ENCODE results near the gene RNF144B. TPM values are rescaled to one million over a fixed set of nuclear protein-coding genes. Genes with fewer than 3 reads are reported as not detected.

RNF144B gene
- total and polyA plus RNA-seq, 2 of the 8 experiments (the other 6 are each of a cell fraction or from before 2014, with no cell fraction given), result 1.8 to 11.2 TPM

DNA sequence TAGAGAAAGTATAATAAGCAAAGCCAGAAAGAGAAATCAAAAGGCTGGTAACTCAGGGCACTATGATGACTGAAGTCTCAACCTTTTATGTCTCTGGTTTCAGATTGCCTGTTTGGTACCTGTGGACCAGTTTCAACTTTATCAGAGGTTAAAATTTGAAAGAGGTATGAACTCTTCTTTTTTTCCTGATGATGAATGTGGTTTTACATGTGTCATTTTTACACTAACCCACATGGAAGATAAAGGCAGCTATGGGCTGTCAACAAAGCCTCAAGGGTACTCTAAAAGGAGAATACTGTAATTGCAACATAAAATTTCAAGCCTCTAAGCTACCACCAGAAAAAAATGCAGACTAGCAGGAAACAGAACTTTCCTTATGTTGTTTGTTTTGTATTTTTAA lies 52.4 kb downstream of the RNF144B start:
- H3K79me2 ChIP-seq (ENCODE audit: control insufficient read depth in 1 of 2, insufficient read depth in 2 of 2, low read length in 2 of 2), result no peaks in the 10 kb centered on the region
- no peak overlapping the region for H3K27ac ChIP-seq (ENCODE audit: low read depth, low read length)
- no peak overlapping the region for H3K4me2 ChIP-seq (ENCODE audit: insufficient read depth in 1 of 2, low read depth in 2 of 2, low read length in 2 of 2)
- no peaks in the 10 kb centered on the region for H4K20me1 ChIP-seq (replicated peaks in 1 of 2; ENCODE audit: control insufficient read depth in 1 of 2, insufficient read depth in 2 of 2, low read length in 2 of 2)
- no peaks in the 10 kb centered on the region for H3K23me2 ChIP-seq (ENCODE audit: low read depth, low read length)
- no peak overlapping the region for H3K56ac ChIP-seq (replicated peaks; ENCODE audit: insufficient read length, low read depth, low read length)
- no peak overlapping the region for H2BK20ac ChIP-seq (ENCODE audit: low read length)
- H3K9me3 ChIP-seq (ENCODE audit: insufficient read depth in 2 of 2, low read depth in 1 of 2, low read length in 1 of 2), result no peaks in the 10 kb centered on the region
- H2BK120ac ChIP-seq (replicated peaks; ENCODE audit: low read depth, low read length), result no peak overlapping the region
- no peak overlapping the region for H3K9ac ChIP-seq (replicated peaks in 1 of 4; ENCODE audit: extremely low read depth in 1 of 4, low read depth in 3 of 4, low read length in 3 of 4)
- no peak overlapping the region for H2AFZ ChIP-seq (ENCODE audit: low read length)
- no peaks in the 10 kb centered on the region for H3K79me1 ChIP-seq (ENCODE audit: low read depth, low read length)
- H2BK12ac ChIP-seq (ENCODE audit: low read depth, low read length), result no peak overlapping the region
- ChIA-PET CTCF (ENCODE audit: partially characterized antibody) (no interaction called here), POLR2A (ENCODE audit: partially characterized antibody) (no interaction called here)
- no peak overlapping the region for H3K4me3 ChIP-seq (ENCODE audit: extremely low read depth in 1 of 4, insufficient read depth in 2 of 4, low read depth in 3 of 4, low read length in 4 of 4)
- no peak overlapping the region for H3K18ac ChIP-seq (ENCODE audit: extremely low read depth, low read length)
- H2AK5ac ChIP-seq (ENCODE audit: low read depth, low read length), result no peak overlapping the region
- no peak overlapping the region for H4K91ac ChIP-seq (replicated peaks; ENCODE audit: insufficient read length, low read length)
- H3K23ac ChIP-seq (ENCODE audit: insufficient read length), result no peak overlapping the region
- TF ChIP-seq TBP (IDR thresholded peaks at IDR 0.05; ENCODE audit: low read depth, low read length), result no peak
- TF ChIP-seq TAF1 (IDR thresholded peaks at IDR 0.05; ENCODE audit: low read depth, low read length), result no peak
- TF ChIP-seq KDM1A (IDR thresholded peaks at IDR 0.05; ENCODE audit: borderline replicate concordance, low read length), result no peak
- no peak for TF ChIP-seq BCL11A (IDR thresholded peaks at IDR 0.05; ENCODE audit: low read depth in 2 of 2, low read length in 2 of 2)
- TF ChIP-seq TCF12 (IDR thresholded peaks at IDR 0.05; ENCODE audit: low read depth, low read length), result no peak
- H4K5ac ChIP-seq (ENCODE audit: insufficient read length, low read depth, low read length), result no peak overlapping the region
- FAIRE-seq (no peak), DNase-seq (ENCODE audit: low read depth in 1 of 2, low spot score in 2 of 2) (no peak)
- H3K4me1 ChIP-seq (replicated peaks in 1 of 4; ENCODE audit: control insufficient read depth in 3 of 4, insufficient read depth in 4 of 4, low read length in 3 of 4), result peaks cover 0 to 3% (median 0%) of the 10 kb centered on the region in 4 experiments; a peak in 1 of 7 replicates
- H3K36me3 ChIP-seq (ENCODE audit: control insufficient read depth in 2 of 4, insufficient read depth in 4 of 4, low read length in 3 of 4), result no peaks in the 10 kb centered on the region
- H4K8ac ChIP-seq (ENCODE audit: extremely low read depth, insufficient read depth, low read length), result no peak overlapping the region
- no peaks in the 10 kb centered on the region for H3K27me3 ChIP-seq (replicated peaks in 1 of 4; ENCODE audit: control insufficient read depth in 3 of 4, extremely low read depth in 1 of 4, insufficient read depth in 3 of 4, low read length in 3 of 4)
- no peak overlapping the region for H3K4ac ChIP-seq (replicated peaks; ENCODE audit: insufficient read length, low read depth, low read length)
- H2BK5ac ChIP-seq (ENCODE audit: low read depth, low read length), result no peak overlapping the region
- H2BK15ac ChIP-seq (ENCODE audit: low read length), result no peak overlapping the region
- H3K14ac ChIP-seq (ENCODE audit: insufficient read length), result no peak overlapping the region

Data from H1 (cell line).